GM19043 (cell line): ENCODE data around the gene FAM120B.
A peak's percentile ranks its signal among the peaks of the same experiment; 100 is the strongest.

ENCODE experiments used
- ATAC-seq: cut with Tn5 transposase; IDR thresholded peaks from one replicate; pipeline ENCODE4 v1.9.1; 2021; ENCODE audit warnings: low read depth; ENCODE audit not compliant: unreplicated experiment

The FAM120B gene

GRCh38 chr6:170437719-170438401, 131.3 kb downstream of the FAM120B start:
- ATAC-seq, result no peak

GRCh38 chr6:170438402-170438753, 131.8 kb downstream of the FAM120B start:
- peak; percentile 98 for ATAC-seq

GRCh38 chr6:170438861-170439260, 132.3 kb downstream of the FAM120B start:
- no peak for ATAC-seq

- ATAC-seq, result no peak
These were observed 133.1 kb downstream of the FAM120B start for GRCh38 chr6:170439366-170440361.

- ATAC-seq, result no peak
These were observed 133.9 kb downstream of the FAM120B start for GRCh38 chr6:170440437-170440836.

- ATAC-seq, result no peak
These were observed 134.8 kb downstream of the FAM120B start for GRCh38 chr6:170441316-170441715.

GRCh38 chr6:170442596-170442995, 136.0 kb downstream of the FAM120B start:
- no peak for ATAC-seq

- ATAC-seq, result no peak
These were observed 136.6 kb downstream of the FAM120B start for GRCh38 chr6:170443151-170443662.

GRCh38 chr6:170444056-170444591, 137.6 kb downstream of the FAM120B start:
- no peak for ATAC-seq

- no peak for ATAC-seq
These were observed 138.3 kb downstream of the FAM120B start for GRCh38 chr6:170444811-170445211.

- no peak for ATAC-seq
These were observed 138.9 kb downstream of the FAM120B start for GRCh38 chr6:170445487-170445886.

GRCh38 chr6:170445971-170446370, 139.4 kb downstream of the FAM120B start:
- no peak for ATAC-seq

GRCh38 chr6:170446841-170447560, 140.4 kb downstream of the FAM120B start:
- no peak for ATAC-seq

GRCh38 chr6:170447561-170447930, 141.0 kb downstream of the FAM120B start:
- no peak for ATAC-seq

- ATAC-seq, result no peak
These were observed 141.8 kb downstream of the FAM120B start for GRCh38 chr6:170448317-170448716.

GRCh38 chr6:170448751-170449630, 142.4 kb downstream of the FAM120B start:
- ATAC-seq, result no peak

GRCh38 chr6:170449835-170450753, 143.5 kb downstream of the FAM120B start:
- ATAC-seq, result no peak

- ATAC-seq, result no peak
These were observed 144.6 kb downstream of the FAM120B start for GRCh38 chr6:170450916-170451761.
